Midbrain (tissue), 1 donor: Measurements from ENCODE around the gene NFATC2.

Experiments
- DNase-seq: peaks from one replicate; lab custom pipeline; 2025; lab: John Stamatoyannopoulos, UW

Gene NFATC2

DNA sequence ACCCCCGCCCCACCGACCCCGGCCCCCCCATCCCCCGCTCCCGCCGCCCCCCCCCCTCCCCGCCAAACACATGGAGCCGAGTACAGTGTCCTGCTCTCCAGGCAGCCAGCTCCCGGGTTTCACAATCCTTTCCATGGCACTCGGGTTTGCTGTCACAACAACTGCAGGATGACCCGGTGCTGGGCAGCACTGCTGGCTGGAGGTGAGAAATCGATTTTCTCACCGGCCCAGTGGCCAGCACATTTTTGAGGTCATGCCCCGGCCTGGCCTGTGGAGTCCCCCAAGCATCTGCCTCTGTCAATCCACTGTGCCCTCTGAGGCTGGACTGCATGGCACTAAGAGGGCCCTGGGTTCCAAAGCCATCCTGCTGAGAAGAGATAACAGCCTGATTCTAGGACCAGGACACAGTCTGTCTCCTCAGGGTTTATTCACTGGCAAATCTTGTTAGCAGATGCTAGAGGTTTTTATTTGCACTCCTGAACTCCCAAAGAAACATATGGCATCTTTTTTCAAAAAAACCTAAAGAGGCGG lies 129.5 kb downstream of the NFATC2 start:
- no peak for DNase-seq

DNA sequence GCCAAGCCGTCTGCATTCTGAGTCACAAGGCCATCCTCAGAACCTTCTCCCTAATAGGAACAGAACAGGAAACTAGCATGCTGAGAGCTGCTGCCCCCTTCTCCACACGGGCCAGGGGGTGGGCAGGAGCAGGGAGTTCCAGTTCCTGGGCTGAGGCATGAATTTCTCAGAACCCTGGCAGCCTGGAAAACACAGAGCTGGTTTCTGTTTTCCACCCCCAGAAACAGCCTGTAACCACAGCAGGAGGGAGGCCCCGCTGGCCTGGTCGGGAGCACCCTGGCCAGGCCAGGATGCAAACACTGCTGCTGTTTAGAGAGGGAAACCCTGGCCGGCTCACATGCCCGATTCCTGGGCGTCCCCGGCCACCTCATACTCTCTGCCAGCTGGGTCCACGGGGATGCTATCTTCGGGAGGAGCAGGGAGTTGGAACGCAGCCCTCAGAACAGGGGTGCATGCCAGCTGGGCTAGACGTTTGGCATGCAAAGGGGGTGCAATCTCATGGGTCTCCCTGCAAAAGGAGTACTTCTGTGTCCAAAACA lies 130.1 kb downstream of the NFATC2 start:
- DNase-seq = peak; percentile 29

DNA sequence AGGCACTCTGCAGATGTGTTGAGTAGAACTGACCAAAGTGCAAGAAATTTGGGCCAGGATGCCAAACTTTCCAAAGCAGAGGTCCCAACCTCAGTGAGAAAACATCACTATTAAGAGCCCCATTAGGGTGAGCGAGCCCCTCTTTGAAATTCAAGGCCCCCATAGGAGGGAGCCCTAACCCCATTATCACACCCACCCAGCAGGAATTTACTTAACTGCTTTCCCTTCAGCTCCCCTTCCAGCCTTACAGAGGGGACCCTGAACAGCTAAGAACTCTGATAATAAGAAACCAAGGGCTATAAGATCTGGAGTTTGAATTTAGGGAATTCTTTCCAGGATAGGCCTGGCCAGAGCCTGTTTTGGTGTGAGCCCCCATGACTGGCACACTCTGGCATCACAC lies 130.6 kb downstream of the NFATC2 start:
- DNase-seq = no peak

GRCh38 chr20:51410586-51411325 lies 131.8 kb downstream of the NFATC2 start:
- no peak for DNase-seq

DNA sequence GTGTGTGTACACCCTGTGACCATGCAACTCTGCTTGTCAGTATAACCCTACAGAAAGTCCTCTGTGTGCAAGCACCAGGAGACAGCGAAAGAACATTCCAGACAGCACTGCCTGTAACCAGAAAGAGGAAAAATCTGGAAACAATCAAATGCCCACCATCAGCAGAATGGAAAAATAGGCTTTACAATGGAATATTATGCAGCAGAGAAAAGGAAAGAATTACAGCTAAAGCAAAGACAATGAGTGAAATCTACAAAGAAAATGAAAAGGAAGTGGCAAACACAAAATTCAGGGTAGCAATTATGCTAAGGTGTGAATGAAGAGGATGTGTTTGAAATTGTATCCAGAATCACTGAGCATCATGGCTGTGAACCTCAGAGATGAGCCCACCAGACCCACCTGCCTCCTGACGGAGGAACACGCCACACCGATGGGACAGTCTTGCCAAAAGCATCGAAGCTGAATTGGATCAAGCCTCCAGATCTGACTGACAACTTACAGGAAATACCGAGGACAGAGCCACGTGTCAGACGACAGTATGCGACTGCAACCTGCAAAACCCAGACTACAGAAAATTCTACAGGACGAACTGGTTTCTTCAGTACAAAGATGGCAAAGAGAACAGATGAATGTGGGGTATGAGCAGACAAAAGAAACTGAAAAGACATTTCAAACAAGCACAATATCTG lies 133.2 kb downstream of the NFATC2 start:
- DNase-seq = no peak

DNA sequence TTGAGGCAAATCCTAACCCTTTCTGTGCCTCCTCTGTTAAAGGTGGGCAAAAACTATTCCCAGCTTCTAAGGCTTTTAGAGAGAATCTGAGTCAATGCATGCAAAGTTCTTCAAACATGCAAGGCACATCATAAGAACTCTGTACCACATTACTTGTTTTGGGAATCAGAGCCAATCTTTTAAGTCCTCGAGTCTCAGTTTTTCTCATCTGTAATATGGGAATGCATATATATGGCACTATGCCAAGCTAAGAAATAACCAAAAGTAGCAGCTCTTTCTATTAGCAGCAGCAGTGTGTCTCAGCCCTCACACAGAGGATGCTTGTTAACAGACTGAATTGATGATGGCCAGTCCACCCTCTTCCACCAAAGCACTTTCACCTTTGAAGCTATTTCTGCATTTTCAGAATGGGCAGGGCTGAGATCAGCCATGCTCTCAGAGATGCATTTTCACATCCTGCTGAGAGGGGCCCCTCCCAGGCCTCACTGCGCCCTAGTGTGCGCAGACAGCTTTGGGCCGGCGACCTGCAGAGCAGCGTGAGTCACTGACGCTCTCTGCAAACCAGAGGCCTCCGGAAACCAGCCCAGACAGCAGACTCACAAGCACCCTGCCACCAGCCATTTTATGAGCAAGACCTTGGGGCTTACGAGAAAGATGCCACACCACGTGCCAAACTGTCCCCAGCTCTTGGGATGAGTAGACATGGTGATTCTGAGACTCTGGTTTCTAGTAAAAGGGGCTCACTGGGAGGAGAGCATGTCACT lies 138.0 kb downstream of the NFATC2 start:
- DNase-seq = no peak

GRCh38 chr20:51403466-51404220 lies 138.9 kb downstream of the NFATC2 start:
- DNase-seq = no peak

GRCh38 chr20:51402201-51402600 lies 140.3 kb downstream of the NFATC2 start:
- peak; percentile 18 for DNase-seq

DNA sequence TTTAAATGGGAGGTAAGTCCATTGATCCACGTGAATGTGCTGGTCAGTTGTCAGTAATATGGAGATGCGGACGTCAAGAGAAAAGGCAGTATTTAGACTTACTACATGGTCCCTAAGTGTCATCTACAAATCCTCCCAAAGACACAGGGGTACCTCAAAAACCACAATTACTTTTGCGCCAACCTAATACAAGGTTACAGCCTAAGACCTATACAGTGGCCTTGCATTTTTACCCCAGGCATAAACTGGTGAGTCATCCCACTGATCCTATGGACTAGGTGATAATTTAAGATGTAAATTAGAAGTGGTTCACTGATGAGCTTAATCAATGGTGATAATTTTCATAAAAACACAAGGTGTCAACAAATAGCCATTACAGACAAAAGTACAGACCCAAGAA lies 141.0 kb downstream of the NFATC2 start:
- no peak for DNase-seq

- DNase-seq = no peak
These were observed 142.2 kb downstream of the NFATC2 start for GRCh38 chr20:51400051-51400926.

DNA sequence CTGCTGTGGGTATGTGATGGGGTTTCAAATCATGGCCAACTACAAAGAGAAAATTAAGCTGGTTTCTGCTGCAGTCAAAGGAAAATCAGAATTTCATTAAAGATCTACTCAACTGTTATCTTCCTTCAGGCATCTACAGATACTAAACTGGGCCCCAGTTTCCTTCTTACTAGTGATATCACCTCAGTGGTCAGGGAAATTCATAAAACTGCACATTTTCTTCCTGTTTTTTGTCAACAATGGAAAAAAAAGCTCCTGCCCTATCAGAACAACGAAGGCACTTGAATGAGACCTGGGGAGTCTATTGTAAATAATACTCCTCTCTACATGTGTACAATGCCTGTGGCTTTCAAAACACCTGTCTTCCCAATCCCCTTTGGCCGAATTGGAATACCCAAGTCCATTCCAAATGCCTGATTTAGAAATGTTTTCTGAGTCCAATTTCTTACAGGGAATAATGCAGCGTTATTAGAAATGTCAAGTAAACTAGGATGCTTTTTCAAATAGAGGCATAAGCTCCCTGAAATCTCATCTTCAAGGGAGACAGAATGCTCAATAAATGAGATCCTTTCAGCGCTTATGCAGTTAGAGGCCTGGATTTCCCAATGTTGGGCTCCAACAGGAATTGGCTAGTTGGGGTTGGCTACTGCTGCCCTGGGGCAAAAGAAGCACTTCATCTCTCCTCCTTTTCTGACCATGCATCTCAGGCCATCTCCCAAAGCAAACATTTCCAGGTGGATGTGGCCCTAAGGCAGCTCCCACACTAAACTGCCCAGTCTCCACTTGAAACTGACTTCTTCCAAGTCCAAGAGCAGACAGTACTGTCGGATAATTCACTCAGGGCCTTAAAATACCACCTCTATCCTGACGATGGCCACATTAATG lies 143.3 kb downstream of the NFATC2 start:
- DNase-seq = no peak

DNA sequence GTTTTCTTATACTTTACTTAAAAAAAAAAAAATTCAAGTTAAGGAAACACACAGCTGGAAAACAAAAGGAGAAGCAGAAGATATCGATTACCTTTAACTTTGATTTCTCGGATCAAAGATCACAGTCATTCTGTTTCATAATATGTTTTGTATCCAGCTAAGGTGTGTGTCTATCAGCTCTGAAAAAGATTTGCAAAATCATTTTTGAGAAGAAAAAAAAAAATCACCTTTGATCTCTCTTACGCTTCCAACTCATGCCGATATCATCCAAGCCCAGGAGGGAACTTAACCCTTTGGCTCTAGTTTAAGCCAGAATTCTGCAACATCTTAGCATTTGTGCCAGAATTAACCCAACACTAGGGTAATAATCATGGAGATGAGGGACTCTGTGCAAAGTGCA lies 144.0 kb downstream of the NFATC2 start:
- DNase-seq = no peak

DNA sequence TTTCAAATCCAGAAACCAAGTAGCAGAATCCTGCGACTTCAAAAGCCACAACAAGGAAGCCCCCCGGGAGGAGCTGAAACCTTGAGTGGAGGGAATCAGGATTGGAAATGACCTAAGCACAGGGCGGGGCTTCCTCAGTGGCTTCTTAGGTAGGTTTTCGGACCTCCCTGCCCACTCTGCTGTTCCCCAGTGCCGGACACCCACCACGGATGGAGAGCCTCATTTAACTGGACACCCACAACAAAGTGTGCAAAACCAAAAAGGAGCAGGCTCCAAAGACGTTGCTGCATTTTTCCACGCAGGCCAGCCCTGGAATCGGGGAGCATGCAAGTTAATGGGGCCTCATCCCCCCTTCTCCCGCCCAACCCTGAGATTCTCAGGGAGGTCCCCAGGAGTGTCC lies 144.4 kb downstream of the NFATC2 start:
- DNase-seq = no peak

DNA sequence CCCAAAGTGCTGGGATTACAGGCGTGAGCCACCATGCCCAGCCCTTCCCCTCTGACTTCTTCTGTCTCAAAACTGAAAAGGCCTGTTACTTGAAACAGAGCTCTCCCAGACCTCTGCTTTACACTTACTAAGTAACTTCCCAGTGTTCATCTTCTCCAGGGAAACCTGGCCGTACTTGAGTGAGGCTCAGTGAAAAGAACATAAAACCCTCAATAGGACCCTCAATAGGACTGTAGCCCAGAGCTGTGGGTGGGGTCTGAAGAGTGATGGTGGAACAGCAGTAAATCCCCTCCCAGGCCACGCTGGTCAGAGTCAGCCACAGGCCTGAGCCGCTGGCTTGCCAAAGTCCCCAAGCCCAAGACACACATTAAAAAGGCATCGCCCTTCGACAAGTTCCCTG lies 145.4 kb downstream of the NFATC2 start:
- no peak for DNase-seq

DNA sequence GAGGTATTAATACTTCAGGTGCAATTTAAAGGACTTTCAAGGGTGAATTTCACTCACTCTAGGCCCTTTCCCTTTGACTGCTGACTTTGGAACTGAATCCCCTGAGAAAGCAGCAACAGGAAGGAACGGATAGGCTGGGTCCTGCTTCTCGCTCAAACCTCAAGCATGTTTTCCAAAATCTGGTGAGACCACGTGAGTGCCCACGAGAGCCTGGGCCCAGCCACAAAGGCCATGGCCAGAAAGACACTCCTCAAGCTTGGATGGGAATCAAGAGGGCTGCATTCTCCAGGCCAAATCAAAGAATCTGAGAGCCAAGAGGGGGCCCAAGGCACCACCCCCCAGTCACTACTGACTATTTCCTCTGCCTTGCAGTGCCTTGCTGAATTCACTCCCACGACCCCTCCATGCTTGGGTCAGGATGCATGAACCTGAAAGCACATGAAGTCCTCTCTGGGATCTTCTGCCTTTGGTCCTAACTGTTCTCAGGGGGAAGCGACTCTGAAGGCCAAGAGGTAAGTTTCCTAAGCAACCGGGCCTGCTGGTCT lies 146.1 kb downstream of the NFATC2 start:
- DNase-seq = no peak

DNA sequence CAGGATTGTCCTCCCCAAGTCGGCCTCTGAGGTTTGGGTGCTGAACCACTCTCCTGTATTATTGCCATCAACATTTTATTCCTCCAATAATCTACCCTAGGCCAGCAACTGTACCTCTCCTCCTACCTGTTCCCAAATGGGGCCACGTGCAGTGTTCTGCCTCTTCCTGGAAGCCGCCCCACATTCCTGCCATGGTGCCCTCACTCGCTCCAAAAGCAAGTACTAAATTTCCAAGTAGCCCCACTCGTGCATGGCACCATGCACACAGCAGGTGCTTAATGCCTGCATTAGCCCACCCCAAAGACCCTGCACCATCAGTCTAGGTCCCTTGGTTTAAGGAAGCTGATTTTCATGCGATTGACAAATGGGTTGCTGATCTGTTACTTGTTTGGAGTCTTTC lies 147.8 kb downstream of the NFATC2 start:
- DNase-seq = no peak

DNA sequence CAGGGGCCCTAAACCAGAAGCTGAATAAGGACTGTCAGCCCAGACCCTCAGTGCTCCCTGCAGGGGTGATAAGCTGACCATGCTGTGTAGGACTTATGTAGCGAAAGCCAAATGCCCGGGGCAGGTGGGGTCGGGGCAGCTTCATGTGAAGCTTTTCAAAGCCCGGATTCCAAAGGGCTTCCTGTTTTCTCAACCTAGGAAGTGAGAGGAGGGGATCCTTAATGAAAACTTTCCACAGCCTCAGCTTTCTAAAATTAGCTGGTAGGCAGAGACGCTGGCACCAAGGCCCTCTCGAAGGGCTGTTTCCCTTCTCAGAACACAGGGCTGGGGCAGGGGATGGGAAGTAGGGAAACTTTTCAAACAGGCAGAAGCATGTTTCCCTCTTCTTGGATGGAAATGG lies 148.9 kb downstream of the NFATC2 start:
- no peak for DNase-seq

DNA sequence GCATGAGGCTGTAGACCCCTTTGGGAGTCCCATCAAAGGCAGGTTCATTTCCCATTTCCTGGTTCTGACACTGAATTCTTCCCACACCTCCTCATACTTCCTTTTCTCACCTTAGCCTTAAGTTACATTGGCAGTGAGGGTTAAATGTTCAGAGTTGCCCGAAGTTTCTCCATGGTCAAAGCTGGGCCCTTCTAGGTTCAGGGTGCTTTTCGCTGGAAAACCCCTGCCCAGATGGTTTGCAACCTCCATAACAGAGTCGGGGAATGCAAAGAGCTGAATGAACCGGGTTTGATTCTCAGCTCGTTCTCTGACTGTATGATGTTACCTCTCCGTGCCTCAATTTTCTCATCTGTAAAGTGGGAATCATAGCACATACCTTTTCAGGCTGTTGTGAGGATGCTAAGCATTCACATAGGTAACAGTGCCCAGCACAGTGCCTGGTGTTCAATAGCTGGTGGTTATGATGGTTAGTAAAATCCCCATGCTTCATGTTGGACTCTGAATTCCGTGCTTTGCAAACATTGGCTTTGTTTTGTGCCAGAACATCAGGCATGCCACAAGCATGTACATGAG lies 149.8 kb downstream of the NFATC2 start:
- no peak for DNase-seq

DNA sequence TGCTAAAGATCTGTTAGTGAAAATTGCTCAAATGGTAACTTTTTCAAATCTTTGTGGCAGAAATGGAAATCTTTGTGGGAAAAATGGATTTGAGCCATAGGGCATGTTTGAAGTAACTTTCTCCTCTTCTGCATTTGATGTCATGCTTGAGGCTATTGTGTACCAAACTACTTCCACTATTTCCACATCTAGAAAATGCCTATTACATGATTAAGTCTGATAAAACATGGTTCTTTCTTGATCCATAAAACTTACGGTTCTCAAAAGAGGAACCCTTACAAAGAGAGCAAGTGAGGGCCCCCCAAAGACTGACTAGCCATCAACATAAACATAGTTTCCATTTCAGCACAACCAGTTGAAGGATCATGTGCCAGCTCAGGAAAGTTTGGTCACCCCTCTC lies 150.6 kb downstream of the NFATC2 start:
- DNase-seq = no peak
